GM12878 (cell line): ENCODE data around the gene C1QTNF5.

ENCODE experiments used
- ATF7 ChIP-seq: fragments of 450-650 bp; IDR thresholded peaks from 2 replicates; pipeline ENCODE4 v1.6.1; 2016; ENCODE audit warnings: low read depth, mild to moderate bottlenecking
- CHD1 ChIP-seq: IDR thresholded peaks from 2 replicates; pipeline ENCODE4 v1.6.1; 2012; ENCODE audit warnings: low read depth, low read length, improper control_type of control experiment
- EZH2 ChIP-seq: IDR thresholded peaks from 2 replicates; pipeline ENCODE4 v1.6.1; 2012; ENCODE audit warnings: low read depth, mild to moderate bottlenecking, control low read depth, inconsistent platforms, low read length, borderline replicate concordance; ENCODE audit not compliant: control insufficient read depth
- HDAC6 ChIP-seq: fragments of 200-600 bp; sonication (generic); IDR thresholded peaks from one replicate; pipeline ENCODE4 v1.8.0; 2017; ENCODE audit warnings: antibody characterized with exemption; ENCODE audit not compliant: unreplicated experiment
- JUNB ChIP-seq: IDR thresholded peaks from 2 replicates; pipeline ENCODE4 v1.6.1; 2016; ENCODE audit warnings: antibody characterized with exemption, mild to moderate bottlenecking
- JUND ChIP-seq: IDR thresholded peaks from 2 replicates; pipeline ENCODE4 v1.6.1; 2012; ENCODE audit warnings: low read depth, mild to moderate bottlenecking, low read length, improper control_type of control experiment, moderate library complexity
- POLR2A ChIP-seq: IDR thresholded peaks from 2 replicates; pipeline ENCODE4 v1.6.1; 2011; ENCODE audit warnings: low read depth, mild to moderate bottlenecking, low read length
- SUPT20H ChIP-seq: IDR thresholded peaks from 2 replicates; pipeline ENCODE4 v1.6.1; 2011; ENCODE audit warnings: low read depth, mild to moderate bottlenecking, low read length, moderate library complexity, borderline replicate concordance; ENCODE audit not compliant: control insufficient read depth
- TARDBP ChIP-seq: IDR thresholded peaks from 2 replicates; pipeline ENCODE4 v1.6.1; 2016; ENCODE audit warnings: borderline replicate concordance
- YBX1 ChIP-seq: fragments of 450-650 bp; IDR thresholded peaks from 2 replicates; pipeline ENCODE4 v1.6.1; 2016; ENCODE audit warnings: antibody characterized with exemption
- ZNF274 ChIP-seq: IDR thresholded peaks from one replicate; pipeline ENCODE4 v1.8.0; 2011; ENCODE audit not compliant: insufficient read length, insufficient read depth
- TF ChIP-seq, protein P1 (sequence below): fragments of 450-650 bp; IDR thresholded peaks from 2 replicates; pipeline ENCODE4 v1.6.1; 2017; ENCODE audit warnings: mild to moderate bottlenecking, moderate library complexity
- TF ChIP-seq, protein P2 (sequence below), 3 experiments: IDR thresholded peaks in 2 of 3; conservative IDR thresholded peaks in 1 of 3; 2 replicates each; pipeline ENCODE4 v1.5.1; 2011; ENCODE audit warnings: low read depth in 3 of 3, low read length in 3 of 3, mild to moderate bottlenecking in 3 of 3, control low read depth in 2 of 3, moderate library complexity in 2 of 3, inconsistent platforms in 1 of 3, mixed read lengths in 1 of 3; ENCODE audit not compliant: control insufficient read depth in 2 of 3, insufficient read depth in 1 of 3; ENCODE audit errors: extremely low read depth in 1 of 3

GRCh38 chr11:119370486-119371046 lies 29.9 kb upstream of the C1QTNF5 start:
- TF ChIP-seq, protein P1, sequence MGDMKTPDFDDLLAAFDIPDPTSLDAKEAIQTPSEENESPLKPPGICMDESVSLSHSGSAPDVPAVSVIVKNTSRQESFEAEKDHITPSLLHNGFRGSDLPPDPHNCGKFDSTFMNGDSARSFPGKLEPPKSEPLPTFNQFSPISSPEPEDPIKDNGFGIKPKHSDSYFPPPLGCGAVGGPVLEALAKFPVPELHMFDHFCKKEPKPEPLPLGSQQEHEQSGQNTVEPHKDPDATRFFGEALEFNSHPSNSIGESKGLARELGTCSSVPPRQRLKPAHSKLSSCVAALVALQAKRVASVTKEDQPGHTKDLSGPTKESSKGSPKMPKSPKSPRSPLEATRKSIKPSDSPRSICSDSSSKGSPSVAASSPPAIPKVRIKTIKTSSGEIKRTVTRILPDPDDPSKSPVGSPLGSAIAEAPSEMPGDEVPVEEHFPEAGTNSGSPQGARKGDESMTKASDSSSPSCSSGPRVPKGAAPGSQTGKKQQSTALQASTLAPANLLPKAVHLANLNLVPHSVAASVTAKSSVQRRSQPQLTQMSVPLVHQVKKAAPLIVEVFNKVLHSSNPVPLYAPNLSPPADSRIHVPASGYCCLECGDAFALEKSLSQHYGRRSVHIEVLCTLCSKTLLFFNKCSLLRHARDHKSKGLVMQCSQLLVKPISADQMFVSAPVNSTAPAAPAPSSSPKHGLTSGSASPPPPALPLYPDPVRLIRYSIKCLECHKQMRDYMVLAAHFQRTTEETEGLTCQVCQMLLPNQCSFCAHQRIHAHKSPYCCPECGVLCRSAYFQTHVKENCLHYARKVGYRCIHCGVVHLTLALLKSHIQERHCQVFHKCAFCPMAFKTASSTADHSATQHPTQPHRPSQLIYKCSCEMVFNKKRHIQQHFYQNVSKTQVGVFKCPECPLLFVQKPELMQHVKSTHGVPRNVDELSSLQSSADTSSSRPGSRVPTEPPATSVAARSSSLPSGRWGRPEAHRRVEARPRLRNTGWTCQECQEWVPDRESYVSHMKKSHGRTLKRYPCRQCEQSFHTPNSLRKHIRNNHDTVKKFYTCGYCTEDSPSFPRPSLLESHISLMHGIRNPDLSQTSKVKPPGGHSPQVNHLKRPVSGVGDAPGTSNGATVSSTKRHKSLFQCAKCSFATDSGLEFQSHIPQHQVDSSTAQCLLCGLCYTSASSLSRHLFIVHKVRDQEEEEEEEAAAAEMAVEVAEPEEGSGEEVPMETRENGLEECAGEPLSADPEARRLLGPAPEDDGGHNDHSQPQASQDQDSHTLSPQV = no peak
- TF ChIP-seq, protein P2, sequence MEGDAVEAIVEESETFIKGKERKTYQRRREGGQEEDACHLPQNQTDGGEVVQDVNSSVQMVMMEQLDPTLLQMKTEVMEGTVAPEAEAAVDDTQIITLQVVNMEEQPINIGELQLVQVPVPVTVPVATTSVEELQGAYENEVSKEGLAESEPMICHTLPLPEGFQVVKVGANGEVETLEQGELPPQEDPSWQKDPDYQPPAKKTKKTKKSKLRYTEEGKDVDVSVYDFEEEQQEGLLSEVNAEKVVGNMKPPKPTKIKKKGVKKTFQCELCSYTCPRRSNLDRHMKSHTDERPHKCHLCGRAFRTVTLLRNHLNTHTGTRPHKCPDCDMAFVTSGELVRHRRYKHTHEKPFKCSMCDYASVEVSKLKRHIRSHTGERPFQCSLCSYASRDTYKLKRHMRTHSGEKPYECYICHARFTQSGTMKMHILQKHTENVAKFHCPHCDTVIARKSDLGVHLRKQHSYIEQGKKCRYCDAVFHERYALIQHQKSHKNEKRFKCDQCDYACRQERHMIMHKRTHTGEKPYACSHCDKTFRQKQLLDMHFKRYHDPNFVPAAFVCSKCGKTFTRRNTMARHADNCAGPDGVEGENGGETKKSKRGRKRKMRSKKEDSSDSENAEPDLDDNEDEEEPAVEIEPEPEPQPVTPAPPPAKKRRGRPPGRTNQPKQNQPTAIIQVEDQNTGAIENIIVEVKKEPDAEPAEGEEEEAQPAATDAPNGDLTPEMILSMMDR (IDR thresholded peaks at IDR 0.05 in 2 of 3, conservative IDR thresholded peaks at IDR 0.05 in 1 of 3; ENCODE audit: control insufficient read depth in 2 of 3, extremely low read depth in 1 of 3, insufficient read depth in 1 of 3, low read depth in 3 of 3, low read length in 3 of 3) = no peak
- no peak for TF ChIP-seq TARDBP
- TF ChIP-seq ZNF274 = no peak
- no peak for TF ChIP-seq JUNB
- no peak for TF ChIP-seq EZH2
- TF ChIP-seq CHD1 = no peak
- no peak for TF ChIP-seq SUPT20H
- no peak for TF ChIP-seq JUND
- no peak for TF ChIP-seq ATF7
- TF ChIP-seq POLR2A = no peak
- TF ChIP-seq HDAC6 = no peak
- no peak for TF ChIP-seq YBX1
